HG02759 (cell line): ENCODE results near the gene DDX51.

ENCODE experiments used
- ATAC-seq: cut with Tn5 transposase; IDR thresholded peaks from one replicate; pipeline ENCODE4 v1.9.1; 2021; ENCODE audit warnings: mild to moderate bottlenecking, moderate library complexity; ENCODE audit not compliant: unreplicated experiment

The DDX51 gene

GRCh38 chr12:132167611-132168310, 23.6 kb upstream of the DDX51 start:
- ATAC-seq = no peak

GRCh38 chr12:132166801-132167591, 22.9 kb upstream of the DDX51 start:
- no peak for ATAC-seq

- ATAC-seq = no peak
Measured at GRCh38 chr12:132166093-132166492, 22.0 kb upstream of the DDX51 start.

- no peak for ATAC-seq
Measured at GRCh38 chr12:132165584-132165983, 21.5 kb upstream of the DDX51 start.

- no peak for ATAC-seq
Measured at GRCh38 chr12:132164426-132164825, 20.3 kb upstream of the DDX51 start.

GRCh38 chr12:132163911-132164288, 19.8 kb upstream of the DDX51 start:
- ATAC-seq = no peak

- ATAC-seq = no peak
Measured at GRCh38 chr12:132163041-132163910, 19.2 kb upstream of the DDX51 start.

- no peak for ATAC-seq
Measured at GRCh38 chr12:132162508-132163031, 18.5 kb upstream of the DDX51 start.

- no peak for ATAC-seq
Measured at GRCh38 chr12:132161796-132162507, 17.8 kb upstream of the DDX51 start.

GRCh38 chr12:132161036-132161781, 17.1 kb upstream of the DDX51 start:
- ATAC-seq = no peak

GRCh38 chr12:132160601-132161035, 16.5 kb upstream of the DDX51 start:
- no peak for ATAC-seq

- ATAC-seq = no peak
Measured at GRCh38 chr12:132160016-132160415, 15.9 kb upstream of the DDX51 start.

GRCh38 chr12:132159555-132160003, 15.5 kb upstream of the DDX51 start:
- no peak for ATAC-seq

- no peak for ATAC-seq
Measured at GRCh38 chr12:132158677-132159554, 14.8 kb upstream of the DDX51 start.

- no peak for ATAC-seq
Measured at GRCh38 chr12:132157733-132158409, 13.8 kb upstream of the DDX51 start.

GRCh38 chr12:132156573-132157325, 12.6 kb upstream of the DDX51 start:
- no peak for ATAC-seq

GRCh38 chr12:132155771-132156572, 11.9 kb upstream of the DDX51 start:
- no peak for ATAC-seq
